Activated naive CD8-positive, alpha-beta T cell treated with anti-CD3 and anti-CD28 coated beads, Interleukin-2, amount 50 U/mL, for 16 hours (primary cell): Measurements from ENCODE around the gene MOB1A.

Source experiments
- DNase-seq: peaks from one replicate; pipeline ENCODE4 v3.0.0-alpha.2; 2020; ENCODE audit warnings: low read depth, low spot score

Gene MOB1A

DNA sequence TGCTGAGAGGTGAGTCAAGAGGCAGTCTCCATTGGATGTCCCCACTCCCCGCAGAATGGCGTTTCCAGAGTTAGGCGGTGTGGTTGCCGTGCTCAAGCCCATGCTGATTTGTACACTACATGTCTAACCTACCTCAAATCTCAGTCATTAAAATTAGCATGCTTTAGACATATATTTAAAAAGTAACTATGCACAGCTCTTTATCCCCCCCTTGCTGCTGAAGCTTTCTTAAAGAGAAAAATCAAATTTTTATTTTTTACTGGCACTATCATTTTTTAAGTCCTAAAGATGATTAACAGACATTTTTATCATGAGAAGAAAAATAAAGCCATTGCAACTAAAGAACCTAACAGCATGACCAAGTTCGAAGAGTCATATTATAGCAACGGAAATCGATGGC, 73.8 kb downstream of the MOB1A start:
- no peak for DNase-seq

DNA sequence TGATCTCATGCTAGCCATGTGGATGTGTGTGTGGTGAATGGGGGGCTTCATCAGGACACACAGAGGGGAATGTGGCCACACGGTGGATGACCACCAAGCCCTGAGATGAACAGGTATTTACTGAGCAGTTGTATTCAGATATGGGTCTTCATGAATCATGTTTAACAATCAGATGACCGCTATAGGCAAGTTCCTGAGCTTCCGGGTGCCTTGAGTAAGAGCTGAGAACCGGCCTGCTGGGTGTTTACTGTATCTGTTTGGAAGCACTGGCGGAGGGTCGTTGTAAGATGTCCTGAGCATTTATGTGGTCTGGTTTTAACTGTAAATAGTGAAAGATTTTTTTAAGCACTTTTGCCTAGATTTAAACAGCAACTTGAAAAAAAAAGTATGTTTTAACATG, 74.9 kb downstream of the MOB1A start:
- DNase-seq, result no peak
